AG09309 (cell line): Measurements from ENCODE around the gene GJD3.
"Not testable (repeated sequence)": the region's sequence is repeated elsewhere in the genome, so short reads cannot be mapped to it uniquely, and the experiment has no call there.

ENCODE experiments used
- DNase-seq: peaks from one replicate; pipeline ENCODE4 v3.0.0-alpha.2; 2010; ENCODE audit warnings: low read depth
- H3K4me3 ChIP-seq: 2 replicates; pipeline ENCODE4 v1.5.1; 2011; ENCODE audit warnings: mild to moderate bottlenecking, low read depth, low read length, moderate library complexity; ENCODE audit not compliant: control insufficient read depth
- TF ChIP-seq, protein P1 (sequence below): IDR thresholded peaks from 2 replicates; pipeline ENCODE4 v1.5.1; 2011; ENCODE audit warnings: mild to moderate bottlenecking, low read depth, low read length, inconsistent platforms; ENCODE audit not compliant: insufficient read depth, control insufficient read depth; ENCODE audit errors: missing control alignments

The GJD3 gene, protein sequence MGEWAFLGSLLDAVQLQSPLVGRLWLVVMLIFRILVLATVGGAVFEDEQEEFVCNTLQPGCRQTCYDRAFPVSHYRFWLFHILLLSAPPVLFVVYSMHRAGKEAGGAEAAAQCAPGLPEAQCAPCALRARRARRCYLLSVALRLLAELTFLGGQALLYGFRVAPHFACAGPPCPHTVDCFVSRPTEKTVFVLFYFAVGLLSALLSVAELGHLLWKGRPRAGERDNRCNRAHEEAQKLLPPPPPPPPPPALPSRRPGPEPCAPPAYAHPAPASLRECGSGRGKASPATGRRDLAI

DNA sequence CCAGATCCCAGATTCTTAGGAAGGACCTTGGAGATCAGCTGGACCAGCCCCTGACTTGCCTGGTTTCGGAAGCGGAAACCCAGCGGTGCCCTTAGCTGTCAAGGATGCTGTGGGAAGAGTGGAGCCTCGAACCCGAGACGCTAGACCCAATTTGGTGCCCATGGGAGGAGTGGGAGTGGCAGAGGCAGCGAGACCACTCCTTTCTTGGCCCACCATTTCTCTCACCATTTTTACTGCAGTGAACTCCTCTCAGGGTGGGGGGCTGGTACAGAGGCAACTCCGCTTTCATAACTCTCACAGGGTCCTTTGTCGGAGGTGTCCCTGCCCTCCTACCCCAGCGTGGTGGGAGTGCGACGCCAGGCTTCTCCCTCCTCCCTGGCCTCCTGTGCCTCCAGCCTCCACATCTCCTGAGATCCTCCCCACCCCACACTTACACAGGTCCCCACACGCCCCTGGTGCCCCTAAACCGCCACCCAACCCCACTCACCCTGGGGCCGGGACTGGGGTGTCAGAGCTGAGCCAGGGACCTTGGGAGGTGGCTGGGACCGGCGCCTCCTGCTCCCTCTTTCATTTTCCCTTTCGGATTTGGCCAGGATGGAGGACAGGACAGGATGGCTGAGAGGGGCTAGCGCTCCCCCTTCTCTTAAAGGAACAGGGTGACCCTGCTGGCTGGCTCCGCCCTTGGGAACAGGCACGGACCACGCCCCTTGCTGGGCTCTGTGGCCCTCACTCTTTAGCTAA, at the start of gene GJD3:
TSS of gene GJD3 (minus strand) at position 617 of the 741 bp plus-strand sequence. CDS start 922 bp downstream, outside the sequence.
- TF ChIP-seq, protein P1, sequence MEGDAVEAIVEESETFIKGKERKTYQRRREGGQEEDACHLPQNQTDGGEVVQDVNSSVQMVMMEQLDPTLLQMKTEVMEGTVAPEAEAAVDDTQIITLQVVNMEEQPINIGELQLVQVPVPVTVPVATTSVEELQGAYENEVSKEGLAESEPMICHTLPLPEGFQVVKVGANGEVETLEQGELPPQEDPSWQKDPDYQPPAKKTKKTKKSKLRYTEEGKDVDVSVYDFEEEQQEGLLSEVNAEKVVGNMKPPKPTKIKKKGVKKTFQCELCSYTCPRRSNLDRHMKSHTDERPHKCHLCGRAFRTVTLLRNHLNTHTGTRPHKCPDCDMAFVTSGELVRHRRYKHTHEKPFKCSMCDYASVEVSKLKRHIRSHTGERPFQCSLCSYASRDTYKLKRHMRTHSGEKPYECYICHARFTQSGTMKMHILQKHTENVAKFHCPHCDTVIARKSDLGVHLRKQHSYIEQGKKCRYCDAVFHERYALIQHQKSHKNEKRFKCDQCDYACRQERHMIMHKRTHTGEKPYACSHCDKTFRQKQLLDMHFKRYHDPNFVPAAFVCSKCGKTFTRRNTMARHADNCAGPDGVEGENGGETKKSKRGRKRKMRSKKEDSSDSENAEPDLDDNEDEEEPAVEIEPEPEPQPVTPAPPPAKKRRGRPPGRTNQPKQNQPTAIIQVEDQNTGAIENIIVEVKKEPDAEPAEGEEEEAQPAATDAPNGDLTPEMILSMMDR, result no peak
- peak within 1 kb of the TSS; percentile 55 for H3K4me3 ChIP-seq
- no peak for DNase-seq

DNA sequence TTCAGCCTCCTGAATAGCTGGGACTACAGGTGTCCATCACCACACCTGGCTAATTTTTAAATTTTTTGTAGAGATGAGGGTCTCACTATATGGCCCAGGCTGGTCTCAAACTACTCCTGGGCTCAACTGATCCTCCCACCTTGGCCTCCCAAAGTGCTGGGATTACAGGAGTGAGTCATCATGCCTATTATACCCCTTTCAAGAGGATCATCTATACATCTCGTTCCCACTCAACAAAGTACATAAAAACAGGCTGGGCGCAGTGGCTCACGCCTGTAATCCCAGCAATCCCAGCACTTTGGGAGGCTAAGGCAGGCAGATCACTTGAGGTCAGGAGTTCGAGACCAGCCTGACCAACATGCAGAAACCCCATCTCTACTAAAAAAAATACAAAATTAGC, 49.8 kb upstream of the GJD3 start:
- H3K4me3 ChIP-seq, DNase-seq: not testable (repeated sequence)

DNA sequence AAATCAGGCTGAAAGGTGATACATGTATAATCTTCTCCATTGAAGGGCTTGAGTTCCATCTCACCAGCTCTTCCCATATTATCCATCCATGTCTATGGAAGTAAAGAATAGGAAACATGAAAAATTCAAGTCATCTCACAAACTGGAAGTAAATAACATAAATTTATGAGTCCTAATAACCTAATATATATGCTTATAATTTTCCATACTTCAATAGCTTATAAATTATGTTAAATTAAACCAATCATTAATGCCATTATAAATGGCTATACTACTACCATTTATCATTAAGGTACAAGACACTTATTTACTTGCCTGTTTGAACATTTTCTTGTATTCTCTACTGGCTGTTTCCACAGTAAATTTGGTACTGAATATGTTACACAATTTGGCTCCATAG, 48.3 kb upstream of the GJD3 start:
- H3K4me3 ChIP-seq, result no peak overlapping the region
- no peak for DNase-seq
- TF ChIP-seq, protein P1, result no peak

DNA sequence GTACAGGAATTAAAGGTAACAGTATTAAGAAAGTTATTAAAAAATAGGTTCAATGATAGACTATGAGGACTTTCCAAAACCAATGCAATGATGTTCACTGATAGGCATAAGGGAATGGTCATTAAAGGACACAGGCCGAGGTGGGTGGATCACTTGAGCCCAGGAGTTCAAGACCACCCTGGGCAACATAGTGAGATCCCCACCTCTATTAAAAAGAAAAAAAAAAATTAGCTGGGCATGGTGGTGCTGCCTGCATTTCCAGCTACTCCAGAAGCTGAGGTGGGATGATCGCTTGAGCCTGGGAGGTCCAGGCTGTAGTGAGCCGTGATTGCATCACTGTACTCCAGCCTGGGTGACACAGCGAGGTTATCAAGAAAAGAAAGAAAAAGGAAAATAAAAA, 47.3 kb upstream of the GJD3 start:
- no peak overlapping the region for H3K4me3 ChIP-seq
- no peak for DNase-seq
- TF ChIP-seq, protein P1, result no peak

DNA sequence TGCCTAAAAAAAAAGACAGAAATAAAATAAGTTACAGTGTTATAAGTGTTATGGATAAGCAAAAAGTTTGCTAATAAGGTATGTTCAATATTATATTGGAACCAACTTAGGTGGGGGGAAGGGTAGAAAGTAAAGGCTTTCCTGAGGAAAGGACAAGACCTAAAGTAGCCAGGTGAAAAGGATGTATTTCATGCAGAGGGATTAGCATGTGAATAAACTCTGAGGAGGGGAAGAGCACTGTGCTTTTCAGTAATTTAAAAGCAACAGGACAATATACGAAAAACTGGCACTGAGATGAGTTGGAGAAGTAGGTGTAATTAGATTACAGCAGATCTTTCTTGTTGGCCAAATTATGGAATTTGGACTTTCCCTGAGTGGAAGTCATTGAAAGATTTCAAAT, 45.5 kb upstream of the GJD3 start:
- H3K4me3 ChIP-seq, result no peak overlapping the region
- TF ChIP-seq, protein P1, result no peak

DNA sequence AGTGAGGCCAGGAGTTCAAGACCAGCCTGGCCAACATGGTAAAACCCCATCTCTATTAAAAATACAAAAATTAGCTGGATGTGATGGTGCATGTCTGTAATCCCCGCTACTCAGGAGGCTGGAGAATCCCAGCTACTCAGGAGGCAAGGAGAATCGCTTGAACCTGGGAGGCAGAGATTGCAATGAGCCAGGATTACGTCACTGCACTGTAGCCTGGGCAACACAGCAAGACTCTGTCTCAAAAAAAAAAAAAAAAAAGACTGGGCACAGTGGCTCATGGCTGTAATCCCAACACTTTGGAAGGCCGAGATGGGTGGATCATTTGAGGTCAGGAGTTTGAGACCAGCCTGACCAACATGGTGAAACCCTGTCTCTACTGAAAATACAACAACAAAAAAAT, 45.0 kb upstream of the GJD3 start:
- not testable (repeated sequence) for H3K4me3 ChIP-seq, DNase-seq

More for the DNA sequence above, 45.5 kb upstream of the GJD3 start:
- DNase-seq, result no peak

DNA sequence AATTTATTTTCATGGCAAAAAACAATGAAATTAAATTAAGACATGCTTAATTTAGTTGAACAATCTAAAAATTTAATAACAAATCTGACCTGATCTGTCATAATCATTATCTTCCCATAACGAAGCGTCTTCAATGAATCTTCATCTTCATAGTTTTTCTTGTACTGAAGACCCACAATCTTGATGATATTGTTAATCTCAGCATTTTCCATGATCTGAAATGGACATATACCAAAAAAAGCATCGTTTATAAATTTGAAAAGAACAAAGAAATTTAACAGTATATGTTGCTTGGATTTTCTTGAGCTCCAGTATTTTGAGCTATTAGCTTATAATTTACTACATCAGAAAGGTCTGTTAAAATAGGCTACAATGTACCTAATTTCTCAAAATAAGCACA, 42.9 kb upstream of the GJD3 start:
- TF ChIP-seq, protein P1, result no peak
- H3K4me3 ChIP-seq, result no peak overlapping the region
- no peak for DNase-seq

DNA sequence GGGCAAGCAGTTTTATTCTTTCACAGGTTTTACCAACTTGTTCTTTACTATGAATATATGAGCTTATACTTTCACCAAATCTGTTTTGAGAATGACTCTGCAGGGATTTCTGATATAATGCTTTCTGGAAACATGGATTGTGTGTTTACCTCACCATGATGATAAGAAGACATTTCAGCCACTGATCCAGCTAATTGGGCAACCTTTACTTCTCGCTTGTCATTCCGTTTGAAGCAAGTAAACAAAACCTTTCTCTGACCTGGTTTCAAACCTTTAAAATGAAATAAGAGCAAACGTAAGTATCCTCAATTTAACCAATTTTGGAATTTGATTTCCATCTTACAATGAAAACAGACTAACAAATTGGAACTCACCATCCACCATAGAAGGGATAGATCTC, 39.5 kb upstream of the GJD3 start:
- H3K4me3 ChIP-seq, result no peak overlapping the region
- DNase-seq, result no peak
- TF ChIP-seq, protein P1, result no peak
